IPS-NIHi7 (cell line): Measurements from ENCODE around the gene TNS1.

Source experiments
- DNase-seq: peaks from one replicate; pipeline ENCODE4 v3.0.0; 2012; ENCODE audit warnings: mixed read lengths; ENCODE audit errors: extremely low spot score

The TNS1 gene

DNA sequence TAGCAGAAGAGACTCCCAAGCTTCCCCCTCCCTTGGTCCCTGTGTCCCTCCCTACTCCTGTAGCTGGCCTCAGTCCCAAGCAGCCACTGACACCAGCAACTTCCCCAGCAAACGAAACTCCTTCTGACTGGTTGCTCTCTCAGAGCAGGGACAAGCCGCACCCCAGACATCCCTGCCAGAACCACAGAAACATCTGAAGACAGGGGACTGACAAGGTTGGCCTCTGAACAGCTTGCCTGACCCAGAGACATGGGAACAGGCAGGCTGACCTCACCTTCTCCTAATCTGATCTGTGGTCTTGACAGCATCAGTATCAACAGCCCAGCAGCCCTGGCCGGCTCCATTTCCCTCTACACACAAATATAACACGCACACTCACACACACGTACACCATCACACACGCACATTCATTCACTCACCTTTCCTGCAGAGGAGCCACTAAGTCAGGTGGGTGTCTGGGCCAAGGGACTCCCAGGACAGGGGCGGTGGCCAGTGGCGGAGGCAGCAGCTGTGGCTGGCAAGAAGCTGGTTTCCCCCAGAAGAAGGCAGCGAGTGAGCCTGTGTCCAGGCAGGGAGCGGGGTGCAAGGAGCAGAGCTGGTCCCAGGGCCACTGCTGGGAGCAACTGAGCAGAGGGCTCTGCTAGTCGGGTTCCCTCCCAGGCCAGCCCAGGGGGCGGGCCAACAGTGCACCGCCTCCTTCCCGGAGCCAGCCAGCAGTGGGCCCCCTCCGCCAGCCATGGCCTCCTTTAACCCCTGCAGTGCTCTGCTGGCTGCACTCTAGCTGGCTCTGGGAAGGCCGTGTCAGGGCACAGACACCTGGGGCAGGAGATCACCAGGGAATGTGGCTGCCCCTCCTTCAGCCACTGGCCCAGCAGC lies 59.1 kb downstream of the TNS1 start:
- peak; percentile 98 for DNase-seq

DNA sequence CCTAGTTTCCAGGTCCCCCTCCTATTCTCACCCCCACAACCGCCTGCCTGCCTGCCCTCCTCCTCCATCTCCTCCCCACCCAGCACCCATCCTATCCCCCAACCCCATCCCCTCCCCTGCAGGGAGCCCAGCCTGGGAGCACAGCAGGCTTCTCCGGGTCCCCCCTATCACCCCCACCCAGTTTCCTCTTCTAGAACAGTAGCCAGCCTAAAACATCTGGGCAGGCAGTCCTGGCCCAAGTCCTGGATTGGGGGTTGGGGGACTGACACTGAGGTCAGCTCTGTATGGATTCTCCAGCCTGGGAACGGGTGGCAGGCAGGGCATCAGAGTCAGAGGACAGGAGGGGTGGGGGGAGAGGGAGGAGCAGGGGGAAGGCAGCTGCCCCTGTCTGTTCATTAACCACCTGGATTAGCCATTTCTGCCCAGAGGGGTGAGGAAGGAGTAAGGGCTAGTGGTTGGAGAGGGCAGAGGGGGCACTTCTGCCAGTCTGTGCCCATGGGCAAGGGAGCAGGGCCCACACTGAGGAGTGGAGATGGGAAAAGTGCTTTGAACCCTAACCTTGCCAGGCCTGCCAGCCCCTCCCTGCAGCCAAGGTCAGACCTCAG lies 60.0 kb downstream of the TNS1 start:
- no peak for DNase-seq

DNA sequence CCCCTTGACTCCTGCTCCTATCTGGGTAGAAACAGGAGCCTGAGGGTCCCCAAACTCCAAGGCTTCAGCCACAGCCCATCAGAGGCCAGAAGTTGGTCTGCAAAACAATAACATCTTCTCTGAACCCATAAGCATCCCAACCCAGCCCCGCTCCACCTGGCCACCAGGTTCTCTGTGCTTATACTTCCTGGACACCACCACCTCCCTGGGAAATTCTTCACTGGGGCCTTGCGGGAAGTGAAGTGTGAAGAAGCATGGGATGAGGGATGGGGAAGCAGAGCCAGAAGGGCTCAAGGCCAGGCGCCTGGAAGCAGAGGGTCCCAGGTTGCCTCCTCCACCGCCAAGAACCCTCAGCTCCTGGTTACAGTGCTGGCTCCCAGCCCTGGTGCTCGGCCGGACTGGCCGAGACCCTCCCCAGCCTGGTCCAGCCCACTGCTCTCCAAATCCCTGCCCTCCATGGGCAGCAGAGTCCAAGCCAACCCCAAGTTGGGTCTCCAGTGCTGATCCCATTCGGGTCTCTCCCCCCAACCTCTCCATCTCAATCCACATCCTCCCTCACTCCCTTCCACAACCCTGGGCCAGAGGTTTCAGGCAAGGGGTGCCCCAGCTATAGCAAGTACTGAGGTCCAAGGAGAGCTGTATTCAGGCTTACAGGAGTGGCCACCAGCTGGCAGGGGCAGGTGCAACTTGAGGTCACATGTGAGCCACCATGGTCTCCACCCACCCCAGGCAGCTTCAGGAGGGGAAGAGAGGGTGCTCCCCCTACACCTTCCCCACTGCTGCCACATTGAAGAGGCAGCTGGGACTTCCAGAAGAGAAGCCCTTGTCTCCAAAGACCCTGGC lies 60.7 kb downstream of the TNS1 start:
- DNase-seq: no peak

DNA sequence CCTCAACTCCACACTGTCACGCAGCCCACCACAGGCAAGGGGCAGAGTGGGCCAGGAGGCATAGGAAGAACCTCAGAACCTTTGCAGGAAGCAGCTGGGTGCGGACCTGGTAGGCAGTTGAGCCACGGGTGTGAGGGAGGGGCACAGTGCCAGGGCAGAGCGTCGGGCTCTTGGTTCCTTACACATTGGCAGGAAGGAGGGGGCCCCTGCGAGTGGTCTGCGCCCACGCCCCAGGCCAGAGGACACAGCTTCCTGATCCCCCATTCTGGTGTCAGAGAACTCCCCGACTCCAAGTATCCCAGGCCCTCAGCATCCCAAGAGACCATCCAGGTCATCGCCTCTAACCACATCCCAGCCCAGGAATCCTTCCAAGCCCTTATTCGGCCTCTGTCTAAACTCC lies 61.5 kb downstream of the TNS1 start:
- DNase-seq: no peak

DNA sequence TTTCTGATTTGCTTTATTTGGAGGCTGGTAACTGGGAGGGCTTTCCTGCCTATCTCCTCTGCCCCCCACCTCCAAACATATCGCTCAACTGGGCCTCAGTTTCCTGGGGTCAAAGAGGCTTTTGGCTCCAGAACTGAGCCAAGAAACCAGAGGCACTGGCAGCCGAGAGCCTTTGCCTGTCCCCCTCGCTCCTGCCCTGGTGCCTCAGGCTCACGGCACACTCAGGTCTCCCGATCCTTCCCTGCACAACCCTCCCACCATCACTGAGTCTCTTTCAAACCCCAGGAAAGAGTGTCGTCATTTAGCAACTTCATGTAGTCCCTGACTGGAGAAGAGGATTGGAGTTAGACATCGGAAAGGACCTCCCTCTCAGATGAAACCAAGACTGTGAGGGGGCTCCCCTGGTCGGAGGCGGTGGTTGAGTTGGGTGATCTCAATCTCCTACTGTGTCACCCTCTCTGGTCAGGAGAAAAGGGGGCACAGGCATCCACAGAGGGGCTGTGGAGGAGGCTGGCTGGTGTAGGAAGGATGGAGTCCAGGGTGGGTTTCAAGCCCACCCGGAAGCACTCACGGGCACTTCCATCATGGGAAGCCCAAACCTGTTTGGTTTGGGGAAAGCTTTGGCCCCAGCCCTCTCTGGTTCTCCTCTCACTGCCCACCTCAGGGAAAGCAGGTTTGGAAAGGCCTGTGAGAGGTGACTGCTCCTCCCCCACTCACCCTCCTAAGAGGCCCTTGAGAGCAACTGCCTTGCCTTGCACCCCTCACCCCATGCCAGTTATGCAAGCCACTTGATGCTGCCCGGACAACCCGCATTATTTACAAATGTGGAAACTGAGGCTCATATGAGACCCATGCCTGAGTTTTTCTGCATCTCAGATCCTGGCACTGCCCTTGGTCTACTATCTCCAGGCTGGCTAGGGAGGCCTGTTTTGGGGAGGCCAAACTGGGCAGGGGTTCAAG lies 62.3 kb downstream of the TNS1 start:
- DNase-seq: no peak

DNA sequence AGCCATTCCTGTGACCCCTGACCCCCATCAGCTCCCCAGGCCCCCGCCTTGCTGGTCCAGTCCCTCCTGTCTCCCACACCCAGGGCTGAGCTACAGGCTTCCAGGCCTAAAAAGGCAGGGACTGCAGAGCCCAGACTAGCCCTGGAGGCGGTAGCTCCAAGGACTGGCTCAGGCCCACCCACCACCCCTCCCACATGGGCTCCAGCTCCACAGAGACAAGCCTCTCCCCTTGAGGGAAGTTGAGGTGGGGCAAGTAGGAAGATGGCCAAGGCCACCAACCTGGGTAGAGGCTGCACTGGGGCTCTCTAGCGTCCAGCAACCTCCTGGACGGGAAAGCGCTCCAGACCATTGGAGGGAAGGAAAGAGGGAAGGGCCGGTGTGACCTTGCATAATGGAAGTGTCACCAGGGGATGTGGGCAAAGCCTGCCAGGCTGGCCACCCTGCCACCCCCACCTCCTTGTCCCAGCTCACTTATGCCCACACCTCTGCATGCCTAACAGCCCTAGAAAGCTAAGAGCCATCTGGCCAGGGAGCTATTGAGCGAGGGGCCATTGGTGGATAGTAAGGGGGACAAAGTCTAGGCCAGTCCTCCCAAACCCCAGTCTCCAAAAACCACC lies 63.1 kb downstream of the TNS1 start:
- no peak for DNase-seq

DNA sequence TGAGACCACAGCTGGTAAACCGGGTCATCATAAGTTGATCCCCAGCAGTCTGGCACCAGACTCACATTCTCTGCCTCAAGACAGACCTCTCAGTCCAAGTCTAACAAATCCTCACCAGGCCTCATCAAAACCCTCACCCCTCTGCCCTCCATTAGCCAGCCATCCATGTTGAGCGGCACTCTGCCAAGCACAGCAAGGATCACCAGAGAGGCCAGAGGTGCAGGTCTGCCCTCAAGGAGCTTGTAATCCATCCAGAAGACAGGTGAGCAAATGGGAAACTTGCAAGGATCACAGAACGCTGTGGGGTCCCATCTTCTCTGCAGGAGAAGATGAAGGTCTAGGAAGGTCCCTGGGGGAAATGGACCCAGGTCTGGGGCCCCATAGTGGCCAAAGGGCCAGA lies 63.6 kb downstream of the TNS1 start:
- DNase-seq: no peak

DNA sequence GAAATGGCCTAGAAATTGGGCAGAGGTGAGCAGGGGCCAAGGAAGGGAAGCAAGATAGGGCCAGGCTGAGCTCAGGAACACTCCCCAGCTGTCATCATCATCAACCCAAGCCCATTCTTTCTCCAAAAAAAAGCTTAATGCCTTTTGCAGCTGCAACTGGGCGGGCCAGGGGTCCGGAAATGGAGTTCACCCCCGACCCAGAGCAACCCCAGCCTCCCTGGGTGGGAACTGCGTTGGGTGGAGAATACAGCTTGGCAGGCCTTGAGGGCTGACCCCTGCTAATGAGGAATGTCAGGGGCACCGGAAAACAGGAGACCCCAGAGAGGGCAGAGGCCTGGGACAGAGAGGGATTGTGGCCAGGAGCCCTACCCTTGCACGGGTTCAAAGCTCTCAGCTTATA lies 64.8 kb downstream of the TNS1 start:
- DNase-seq: no peak

DNA sequence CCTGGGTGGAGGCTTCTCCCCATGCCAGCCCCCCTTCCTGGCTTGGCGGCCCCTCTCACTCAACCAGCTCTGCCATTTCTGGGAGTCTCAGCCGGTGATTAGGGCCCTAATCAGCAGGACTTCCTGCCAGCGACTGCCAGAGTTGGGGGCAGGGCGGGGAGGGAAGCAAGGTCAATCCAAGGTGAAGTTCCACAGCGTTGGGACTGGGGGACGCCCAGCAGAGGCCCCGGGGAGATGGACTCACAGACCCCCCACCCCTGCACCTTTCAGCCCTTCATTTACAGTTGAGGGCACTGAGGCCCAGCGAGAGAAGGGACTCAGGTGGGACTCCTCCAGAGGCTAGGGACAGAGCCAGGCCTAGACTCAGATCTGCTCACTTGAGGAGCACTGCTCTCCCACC lies 65.3 kb downstream of the TNS1 start:
- DNase-seq: no peak

DNA sequence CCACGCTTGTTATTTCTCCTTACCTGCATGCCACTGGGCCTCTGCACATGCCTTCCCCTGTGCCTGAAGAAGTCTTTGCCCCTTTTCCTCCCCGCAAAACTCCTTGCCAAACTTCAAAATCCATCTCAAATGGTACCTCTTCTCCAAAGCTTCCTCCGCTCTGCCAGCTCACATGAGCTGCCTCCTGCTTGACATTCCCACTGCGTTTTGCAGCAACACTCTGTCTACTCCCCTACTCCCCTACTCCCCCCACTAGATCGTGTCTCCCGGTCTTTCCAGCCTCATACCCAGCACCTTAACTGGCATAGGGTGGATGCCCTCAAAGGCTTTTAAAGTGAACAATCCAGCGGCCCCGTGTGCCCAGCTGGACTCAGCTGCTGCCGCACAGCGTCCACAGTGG lies 65.8 kb downstream of the TNS1 start:
- DNase-seq: no peak

DNA sequence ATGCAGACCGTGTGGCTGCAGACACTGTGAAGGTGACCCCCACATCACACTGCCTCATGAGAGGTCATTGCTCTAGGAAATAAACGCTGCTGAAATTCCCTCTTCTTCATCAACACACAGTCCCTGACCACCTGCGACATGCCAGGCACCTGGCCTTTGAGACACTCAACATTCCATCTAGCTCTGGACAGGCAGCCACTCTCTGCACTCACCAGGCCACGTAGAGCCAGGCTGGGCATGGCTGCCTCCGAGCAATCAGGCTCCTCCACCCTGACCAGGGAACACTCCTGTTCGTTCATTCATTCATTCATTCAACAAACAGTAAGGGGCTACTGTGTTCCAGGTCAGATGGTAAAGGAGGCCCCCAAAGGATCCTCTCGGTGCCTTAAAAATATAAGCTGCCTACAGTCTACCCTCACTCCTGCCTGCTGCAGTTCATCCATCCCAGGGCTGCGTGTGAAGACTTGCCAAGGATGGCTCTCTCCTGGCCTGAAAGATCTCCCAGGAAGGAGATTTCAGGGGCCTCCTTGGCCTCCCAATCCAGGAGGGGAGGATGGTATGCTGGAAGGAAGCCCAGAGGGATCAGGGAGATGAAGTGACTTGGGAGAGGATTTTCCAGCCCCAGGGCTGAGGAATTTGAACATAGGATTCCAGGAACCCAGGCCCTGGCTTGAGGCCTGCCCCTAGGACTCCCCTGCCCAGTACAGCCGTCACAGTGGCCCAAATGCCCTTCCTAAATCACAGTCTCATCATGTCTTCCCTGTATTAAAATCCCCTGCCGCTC lies 66.7 kb downstream of the TNS1 start:
- DNase-seq: no peak

DNA sequence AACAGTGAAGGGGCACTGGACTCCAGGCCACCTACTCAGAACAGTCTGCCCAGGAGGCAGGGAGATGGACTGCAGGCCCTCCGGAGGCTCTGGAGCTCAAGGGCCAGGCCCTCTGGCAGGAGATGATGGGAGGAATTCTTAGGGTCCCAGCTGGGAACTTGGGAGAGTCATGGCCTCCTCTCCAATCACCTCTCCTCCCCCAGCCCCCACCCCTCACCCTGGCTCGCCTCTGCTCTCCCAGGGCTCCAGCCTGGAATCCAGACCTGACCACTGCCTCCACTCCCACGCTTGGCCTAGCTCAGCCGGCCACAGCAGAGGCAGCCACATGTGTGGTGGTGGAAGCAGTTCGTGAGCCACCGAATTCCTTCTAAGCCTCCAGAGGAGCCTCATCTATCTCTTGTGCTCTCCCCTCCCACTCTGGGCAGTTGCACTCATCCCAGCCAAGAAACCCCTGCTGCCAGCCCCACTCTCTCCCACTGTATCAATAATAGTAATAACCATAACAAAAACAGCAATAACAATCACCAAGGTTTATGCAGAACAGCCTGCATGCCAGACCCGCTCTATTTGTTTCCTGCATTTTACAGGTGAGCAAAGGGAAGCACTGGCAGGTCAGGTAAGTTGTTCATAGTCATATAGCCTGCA lies 67.4 kb downstream of the TNS1 start:
- no peak for DNase-seq

DNA sequence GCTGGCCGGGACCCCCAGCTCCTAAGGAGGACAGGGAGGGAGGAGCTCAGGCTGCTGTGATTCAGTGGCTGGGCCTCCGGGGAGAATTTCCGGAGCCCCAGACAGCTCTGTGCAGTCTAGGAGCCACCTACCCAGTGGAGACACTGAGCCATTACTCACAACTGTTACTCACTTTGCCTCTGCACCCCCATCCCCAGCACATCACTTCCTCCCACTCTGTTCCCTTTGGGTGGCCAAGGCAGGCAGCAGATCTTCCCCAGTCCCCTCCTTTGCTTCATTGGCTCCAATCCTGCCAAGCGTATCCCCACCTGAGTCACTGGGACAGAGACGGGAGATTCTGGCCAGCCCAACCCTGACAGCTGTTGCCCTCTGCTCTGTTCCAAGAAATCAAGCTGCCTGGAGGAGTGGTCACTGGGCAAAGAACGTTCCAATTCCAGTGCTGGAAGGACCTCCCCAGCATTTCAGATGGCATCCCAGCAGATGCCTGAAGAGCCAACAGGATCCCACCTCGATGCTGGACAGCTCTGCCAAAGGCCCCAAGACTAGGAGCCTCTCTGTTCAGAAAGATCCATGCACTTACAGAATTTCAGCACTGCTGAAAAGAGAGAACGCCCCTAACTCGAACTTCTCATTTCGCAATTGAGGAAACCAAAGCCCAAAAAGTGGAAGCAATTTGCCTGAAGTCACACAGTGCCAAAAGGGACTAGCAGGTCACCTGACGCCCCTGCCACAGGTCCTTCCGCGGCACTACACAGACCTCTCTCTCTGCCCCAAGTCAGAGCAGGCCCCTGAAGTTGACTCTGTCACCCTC lies 68.3 kb downstream of the TNS1 start:
- no peak for DNase-seq

DNA sequence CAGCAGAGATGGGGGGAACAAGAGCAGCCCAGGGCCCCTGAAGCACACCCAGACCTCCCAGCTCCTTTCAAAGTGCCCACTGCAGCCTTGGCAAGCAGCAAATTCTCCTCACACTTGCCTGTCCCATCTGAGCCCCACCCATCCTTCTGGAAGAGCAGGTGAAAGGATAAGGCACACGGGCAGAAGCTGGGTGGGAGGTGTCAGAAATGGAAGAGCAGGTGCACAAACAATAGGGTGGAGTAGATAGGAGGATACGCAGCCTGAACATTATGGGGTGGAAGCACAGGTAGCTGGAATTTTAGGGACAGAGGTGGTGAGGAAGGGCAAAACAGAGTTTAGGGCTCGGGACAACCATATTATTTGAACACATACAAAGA lies 69.2 kb downstream of the TNS1 start:
- no peak for DNase-seq

DNA sequence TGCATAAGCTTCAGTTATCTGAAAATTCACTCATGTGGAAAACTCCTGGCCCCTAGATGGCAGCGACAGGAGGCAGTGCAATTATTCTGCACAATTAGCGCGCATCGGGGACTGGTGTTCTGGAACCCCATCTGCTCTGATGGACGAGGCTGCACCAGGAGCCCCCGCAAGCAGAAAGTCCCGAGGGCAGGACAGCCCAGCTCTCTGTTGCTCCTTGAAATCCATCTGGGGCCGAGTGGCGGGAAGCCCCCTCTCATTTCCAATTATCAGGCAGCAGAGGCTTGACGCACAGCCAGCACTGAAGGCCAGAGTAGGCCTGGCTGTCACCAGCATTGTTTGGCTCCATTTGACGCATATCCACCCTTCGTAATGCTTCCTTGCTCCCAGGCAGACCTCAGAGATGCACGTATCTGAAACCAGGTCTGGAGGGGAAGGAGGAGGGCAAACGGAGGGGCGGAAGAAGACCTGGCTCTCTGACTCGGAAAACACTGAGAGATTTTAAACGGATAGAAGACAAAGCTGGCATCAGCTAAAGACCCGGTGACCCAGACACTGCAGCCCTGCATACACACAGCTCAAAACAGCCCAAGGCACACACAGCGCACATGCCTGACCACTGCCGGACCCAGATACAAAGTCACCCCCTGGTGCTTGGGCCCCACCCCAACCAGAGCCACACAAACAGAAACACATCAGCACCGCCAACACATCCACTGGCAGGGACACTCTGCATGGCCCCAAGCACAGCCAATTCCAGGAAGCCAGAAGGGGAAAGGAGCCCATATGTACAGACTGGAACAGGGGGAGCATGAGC lies 69.8 kb downstream of the TNS1 start:
- DNase-seq: no peak

DNA sequence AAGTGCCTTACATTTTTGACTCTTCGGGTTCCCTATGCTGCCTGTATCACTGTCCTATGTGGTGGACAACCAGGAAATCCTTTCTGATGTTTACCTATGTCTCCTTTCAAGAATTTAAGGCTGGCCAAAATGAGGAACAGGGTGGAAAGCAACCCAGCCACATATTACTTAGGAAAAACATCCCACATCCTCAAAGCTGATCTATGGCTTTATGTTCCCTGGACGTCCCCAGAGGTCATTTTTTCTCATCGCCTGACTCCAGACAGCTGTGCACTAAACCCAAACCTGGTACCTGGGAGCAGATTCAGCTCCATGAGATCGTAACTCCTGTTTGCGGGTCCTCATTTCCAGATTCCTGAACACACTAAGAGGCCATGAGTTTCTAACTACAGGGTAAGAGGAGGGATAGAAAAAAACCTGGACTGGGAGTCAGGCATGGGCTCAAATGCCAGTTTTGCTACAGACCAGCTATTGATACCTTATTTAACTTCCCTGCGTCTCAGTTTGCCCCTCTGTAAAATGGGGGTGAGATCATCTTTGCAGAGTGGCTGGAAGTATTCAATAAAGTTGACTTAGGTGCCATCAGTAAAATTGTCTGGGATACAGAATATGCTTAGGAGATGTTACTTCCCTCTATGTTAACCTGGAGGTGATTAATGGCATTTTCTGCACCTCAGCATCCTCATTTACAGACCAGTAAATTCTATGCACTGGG lies 70.8 kb downstream of the TNS1 start:
- DNase-seq: no peak
